K562 (cell line): ENCODE measurements around the gene SCAF11. TPM values are rescaled to one million over a fixed set of nuclear protein-coding genes. Genes with fewer than 3 reads are reported as not detected.
A peak's percentile ranks its signal among the peaks of the same experiment; 100 is the strongest.

Source experiments
- ATAC-seq: fragments of 200-7000 bp; cut with Tn5 transposase; 3 replicates; pipeline ENCODE4 v1.9.1; 2020; ENCODE audit warnings: moderate library complexity
- BruUV-seq: library from RNA; stranded (reverse); fragments of 400-500 nt; replicated peaks from 2 replicates; lab custom pipeline; 2021; lab: Mats Ljungman, UMichigan
- CTCF ChIA-PET: fragments of 300-600 bp; formaldehyde crosslinking; extraction: SDS; loops from one replicate; lab custom pipeline; 2021; ENCODE audit warnings: low intra/inter-chr PET ratio; lab: Yijun Ruan, JAX
- POLR2A ChIA-PET: fragments of 300-600, 350-650 bp; sonication (Branson Sonifier 250); formaldehyde crosslinking; extraction: SDS; loops from one replicate; lab custom pipeline; 2021; ENCODE audit warnings: antibody characterized with exemption, inconsistent platforms; lab: Yijun Ruan, JAX
- DNase-seq, 4 experiments: peaks; one replicate each; pipeline versions ENCODE4 v3.0.0 to v3.0.0-alpha.2; 2011 to 2018; ENCODE audit warnings: low spot score in 3 of 4, mixed read lengths in 3 of 4; ENCODE audit errors: extremely low read depth in 1 of 4
- FAIRE-seq: peaks from 2 replicates; lab custom pipeline; 2011; peaks lifted over from hg19 to GRCh38; lab: Jason Lieb, UNC
- H2AFZ ChIP-seq: 2 replicates; pipeline ENCODE4 v1.6.0; 2011; ENCODE audit warnings: low read depth, low read length, control low read depth, inconsistent platforms
- H3K27ac ChIP-seq: fragments of 200-600 bp; 3 replicates; pipeline ENCODE4 v1.8.0; 2011; ENCODE audit warnings: low read depth, mild to moderate bottlenecking, control low read depth, inconsistent platforms, low read length, moderate library complexity, mixed read lengths; ENCODE audit errors: extremely low read depth
- H3K27me3 ChIP-seq, 2 experiments: fragments of 300-600 bp in 1 of 2; 2 replicates in 1 of 2; 3 replicates in 1 of 2; pipeline versions ENCODE4 v1.6.0 to v1.8.0; 2011; ENCODE audit warnings: inconsistent platforms in 2 of 2, low read length in 2 of 2, mild to moderate bottlenecking in 1 of 2, mixed read lengths in 1 of 2, moderate library complexity in 1 of 2; ENCODE audit not compliant: control insufficient read depth in 2 of 2, insufficient read depth in 2 of 2
- H3K36me3 ChIP-seq: fragments of 300-600 bp; 3 replicates; pipeline ENCODE4 v1.8.0; 2011; ENCODE audit warnings: mild to moderate bottlenecking, low read length, inconsistent platforms; ENCODE audit not compliant: control insufficient read depth, insufficient read depth
- H3K4me1 ChIP-seq, 2 experiments: fragments of 200-600 bp in 1 of 2; replicated peaks in 1 of 2; 2 replicates in 1 of 2; 3 replicates in 1 of 2; pipeline versions ENCODE4 v1.5.1 to v1.8.0; 2011; ENCODE audit warnings: inconsistent platforms in 2 of 2, low read length in 2 of 2, mild to moderate bottlenecking in 1 of 2, mixed read lengths in 1 of 2, moderate library complexity in 1 of 2; ENCODE audit not compliant: control insufficient read depth in 2 of 2, insufficient read depth in 2 of 2
- H3K4me2 ChIP-seq: 2 replicates; pipeline ENCODE4 v1.6.1; 2011; ENCODE audit warnings: low read length, control low read depth, inconsistent platforms, mixed read lengths; ENCODE audit not compliant: insufficient read depth
- H3K4me3 ChIP-seq: fragments of 200-600 bp; sonication (generic), shearing (Covaris generic); 2 replicates; pipeline ENCODE4 v1.5.1; 2016; ENCODE audit warnings: control low read depth, inconsistent platforms
- H3K79me2 ChIP-seq: fragments of 200-600 bp; 3 replicates; pipeline ENCODE4 v1.8.0; 2011; ENCODE audit warnings: low read length, inconsistent platforms; ENCODE audit not compliant: control insufficient read depth, insufficient read depth
- H3K9ac ChIP-seq, 2 experiments: 2 replicates each; pipeline versions ENCODE4 v1.6.0 to v1.6.1; 2011; ENCODE audit warnings: low read depth in 2 of 2, low read length in 2 of 2, control low read depth in 1 of 2, inconsistent platforms in 1 of 2, mild to moderate bottlenecking in 1 of 2, mixed read lengths in 1 of 2; ENCODE audit not compliant: insufficient read depth in 1 of 2
- H3K9me1 ChIP-seq: one replicate; pipeline ENCODE4 v1.6.0; 2011; ENCODE audit warnings: inconsistent platforms, mild to moderate bottlenecking, low read length, moderate library complexity; ENCODE audit not compliant: control insufficient read depth, insufficient read depth
- H3K9me3 ChIP-seq: replicated peaks from 2 replicates; pipeline ENCODE4 v1.5.1; 2011; ENCODE audit warnings: low read depth, low read length, inconsistent platforms; ENCODE audit not compliant: control insufficient read depth, insufficient read depth
- H4K20me1 ChIP-seq: replicated peaks from 2 replicates; pipeline ENCODE4 v1.6.1; 2011; ENCODE audit warnings: low read length, inconsistent platforms, mixed read lengths; ENCODE audit not compliant: control insufficient read depth, insufficient read depth
- CBX8 ChIP-seq: fragments of 200-600 bp; sonication (generic); IDR thresholded peaks from 2 replicates; pipeline ENCODE4 v1.6.1; 2012; ENCODE audit warnings: borderline replicate concordance, mixed run types, low read depth, mild to moderate bottlenecking, moderate library complexity, mixed read lengths, low read length, control low read depth, inconsistent platforms; ENCODE audit not compliant: poor library complexity, severe bottlenecking; ENCODE audit errors: extremely low read depth
- DPF2 ChIP-seq: fragments of 450-650 bp; IDR thresholded peaks from 2 replicates; pipeline ENCODE4 v1.6.1; 2016
- EP300 ChIP-seq: IDR thresholded peaks from 2 replicates; pipeline ENCODE4 v1.6.1; 2012; ENCODE audit warnings: low read length, improper control_type of control experiment
- ETV1 ChIP-seq: fragments of 450-650 bp; conservative IDR thresholded peaks from 2 replicates; pipeline ENCODE4 v1.6.1; 2016; ENCODE audit warnings: missing genetic modification characterization, control low read depth, low read depth, missing compliant biosample characterization
- FOXA3 ChIP-seq, 2 experiments: fragments of 450-650 bp in 1 of 2; sonication (generic) in 1 of 2; formaldehyde crosslinking; IDR thresholded peaks in 1 of 2; conservative IDR thresholded peaks in 1 of 2; 2 replicates each; pipeline versions ENCODE4 v1.4.0 to v1.8.0; 2020 to 2022; ENCODE audit warnings: mild to moderate bottlenecking in 2 of 2, missing genetic modification reagents in 1 of 2
- MAFG ChIP-seq: fragments of 450-650 bp; conservative IDR thresholded peaks from 2 replicates; pipeline ENCODE4 v1.6.1; 2016; ENCODE audit warnings: missing genetic modification characterization, missing compliant biosample characterization
- NCOA1 ChIP-seq: fragments of 450-650 bp; IDR thresholded peaks from 2 replicates; pipeline ENCODE4 v1.6.1; 2016; ENCODE audit warnings: low read depth
- NFE2 ChIP-seq: IDR thresholded peaks from 2 replicates; pipeline ENCODE4 v1.6.1; 2014; ENCODE audit warnings: antibody characterized with exemption, low read depth
- POU5F1 ChIP-seq: fragments of 150-350 bp; IDR thresholded peaks from 2 replicates; pipeline ENCODE4 v1.6.1; 2014; ENCODE audit warnings: borderline replicate concordance, low read length, low read depth, mild to moderate bottlenecking; ENCODE audit not compliant: partially characterized antibody
- RFX7 ChIP-seq: fragments of 250-450 bp; sonication (Bioruptor Pico); IDR thresholded peaks from 2 replicates; pipeline ENCODE4 v1.5.1; 2021; ENCODE audit warnings: mild to moderate bottlenecking
- SMARCA4 ChIP-seq: fragments of 450-650 bp; IDR thresholded peaks from 2 replicates; pipeline ENCODE4 v1.6.1; 2016
- TAF15 ChIP-seq: fragments of 200-400 bp; formaldehyde crosslinking; IDR thresholded peaks from 2 replicates; pipeline ENCODE4 v1.6.1; 2017; ENCODE audit warnings: mild to moderate bottlenecking, low read depth, low read length, moderate library complexity
- ZNF766 ChIP-seq: fragments of 200-800 bp; sonication (Bioruptor generic); conservative IDR thresholded peaks from 2 replicates; pipeline ENCODE4 v1.6.1; 2016; ENCODE audit warnings: missing genetic modification characterization, missing compliant biosample characterization
- ZNF77 ChIP-seq: fragments of 250-450 bp; sonication (Bioruptor Pico); IDR thresholded peaks from 2 replicates; pipeline ENCODE4 v1.5.0; 2020
- WGBS: fragments of 100-300 bp; shearing (Covaris generic); methylation state at CpG from one replicate; pipeline ENCODE4 v1.1.6; 2016; ENCODE audit warnings: low coverage, mixed read lengths; ENCODE audit not compliant: insufficient coverage; ENCODE audit errors: missing lambda C conversion rate; 5-methylcytosine and 5-hydroxymethylcytosine counted together
- in situ Hi-C: fragments of 300-500 bp; cut with MboI; formaldehyde crosslinking; loops from 4 replicates; pipeline ENCODE4 v1.15.0; 2018; ENCODE audit warnings: inconsistent platforms, mixed read lengths
- intact Hi-C: fragments of 100-400 bp; cut with micrococcal nuclease; formaldehyde crosslinking; loops from 2 replicates; pipeline ENCODE4 v1.14.2; 2022
- polyA plus RNA-seq, 8 experiments: library from polyadenylated mRNA; depleted of rRNA in 4 of 8; stranded (reverse) in 5 of 8; unstranded in 3 of 8; fragments of >200 nt; fragmentation: Nextera tagmentation in 2 of 8; fragmentation: Illumina TruSeq in 1 of 8; extraction: Ambion mirVana in 2 of 8; extraction: Trizol in 1 of 8; gene quantifications; 2 replicates each; pipeline versions ENCODE4 v1.2.1 to v1.2.3, GENCODE V29; 2011 to 2014; ENCODE audit warnings: inconsistent platforms in 1 of 8, missing spikeins in 1 of 8
- total RNA-seq, 7 experiments: library from RNA; depleted of rRNA in 6 of 7; stranded (reverse); fragments of >200 nt in 6 of 7; fragmentation: Illumina TruSeq in 2 of 7; extraction: Trizol in 2 of 7; gene quantifications; 2 replicates each; pipeline versions ENCODE4 v1.2.1 to v1.2.3, GENCODE V29; 2011 to 2021; ENCODE audit warnings: low replicate concordance in 1 of 7
- TF ChIP-seq, protein P1 (sequence below), 2 experiments: fragments of 450-650 bp; conservative IDR thresholded peaks; 2 replicates each; pipeline ENCODE4 v1.6.1; 2017; ENCODE audit warnings: mild to moderate bottlenecking in 2 of 2, moderate library complexity in 2 of 2
- TF ChIP-seq, protein P2 (sequence below): fragments of 450-650 bp; IDR thresholded peaks from 2 replicates; pipeline ENCODE4 v1.6.1; 2016

The SCAF11 gene
- total and polyA plus RNA-seq, 9 of the 15 experiments (the other 6 are each of a cell fraction or from before 2014, with no cell fraction given) = 30.4 to 119 (median 80.0) TPM

DNA sequence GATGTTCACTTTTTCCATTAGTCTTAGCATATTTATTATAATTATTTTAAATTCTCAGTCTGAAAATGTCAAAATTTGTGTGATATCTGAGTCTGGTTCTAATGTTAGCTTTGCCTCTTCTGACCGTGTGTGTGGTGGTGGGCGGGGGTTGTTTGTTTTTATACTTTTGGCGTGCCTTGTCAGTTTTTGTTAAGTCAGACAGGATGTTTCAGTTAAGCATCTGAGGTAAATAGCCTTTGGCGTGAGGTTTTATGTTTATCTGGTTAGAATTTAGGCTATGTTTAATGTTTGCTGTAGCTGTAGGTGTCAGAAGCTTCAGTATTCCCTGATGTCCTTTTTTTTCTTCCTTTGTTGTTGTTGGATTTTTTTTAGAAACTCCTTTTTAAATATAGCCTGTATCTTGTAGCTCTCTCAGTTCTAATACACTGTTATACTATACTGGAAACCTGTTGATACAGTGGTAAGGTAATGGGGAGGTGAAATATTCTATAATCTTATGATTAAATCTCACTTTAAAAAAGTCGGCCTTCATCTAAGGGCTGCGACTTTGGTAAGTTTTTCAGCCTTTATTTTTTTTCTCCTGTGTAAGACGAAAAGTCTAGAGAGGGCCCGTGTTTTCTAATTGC lies 111.6 kb downstream of the SCAF11 start:
- FAIRE-seq = peak; percentile 19
- no peaks in the 10 kb centered on the region for H4K20me1 ChIP-seq
- no peaks in the 10 kb centered on the region for H3K9me1 ChIP-seq
- CTCF ChIA-PET = no interaction called here
- H3K4me3 ChIP-seq = 0 out of 2 replicates have a peak overlapping the region, but pooled peaks have one; percentile 5
- ATAC-seq = peak; percentile 80
- H3K9ac ChIP-seq = peak overlapping the region in 1 of 2 experiments; percentile 56; a peak in 2 of 4 replicates
- WGBS = 5% methylated on average over 8 of the region's 8 CpGs
- POLR2A ChIA-PET = interaction anchor here (0.9 to 1.4 kb wide), 2 partner anchors 11 to 152 kb away, joined by 3 to 4 read pairs; no protein-coding TSS in a partner anchor
- intact Hi-C loops (no loop called here), in situ Hi-C loops (no loop called here)
- peak overlapping the region; percentile 81 for H3K27ac ChIP-seq
- peaks cover 0 to 19% of the 10 kb centered on the region in 2 experiments; a peak in 3 of 5 replicates for H3K4me1 ChIP-seq
- DNase-seq = peak in 2 of 4 experiments; percentile 17 to 45
- H3K4me2 ChIP-seq = peak overlapping the region; percentile 37
- peaks cover 43% of the 10 kb centered on the region for H3K36me3 ChIP-seq
- H2AFZ ChIP-seq = peak overlapping the region; percentile 60
- no TSS peak for BruUV-seq
- H3K9me3 ChIP-seq = no peaks in the 10 kb centered on the region
- H3K79me2 ChIP-seq = peaks cover 16% of the 10 kb centered on the region; the same call in 1 of the 3 replicates
- H3K27me3 ChIP-seq = no peaks in the 10 kb centered on the region
- TF ChIP-seq EP300 (0 out of 2 replicates have a peak, but pooled peaks have one; percentile 30), TAF15 (no peak), ZNF77 (CRISPR knock-in tag) (no peak), ZNF766 (no peak), MAFG (tag) (0 out of 2 replicates have a peak, but pooled peaks have one; percentile 19), CBX8 (no peak), NCOA1 (0 out of 2 replicates have a peak, but pooled peaks have one; percentile 18), NFE2 (0 out of 2 replicates have a peak, but pooled peaks have one; percentile 4), RFX7 (no peak), DPF2 (peak; percentile 59; the same call in 1 of the 2 replicates), FOXA3 (CRISPR knock-in tag; conservative IDR thresholded peaks at IDR 0.05 in 1 of 2, IDR thresholded peaks at IDR 0.05 in 1 of 2) (peak in 1 of 2 experiments; percentile 11; a peak in 1 of 4 replicates), ETV1 (tag) (peak; percentile 30; the same call in 1 of the 2 replicates), SMARCA4 (0 out of 2 replicates have a peak, but pooled peaks have one; percentile 27), POU5F1 (no peak)
- TF ChIP-seq, protein P1, sequence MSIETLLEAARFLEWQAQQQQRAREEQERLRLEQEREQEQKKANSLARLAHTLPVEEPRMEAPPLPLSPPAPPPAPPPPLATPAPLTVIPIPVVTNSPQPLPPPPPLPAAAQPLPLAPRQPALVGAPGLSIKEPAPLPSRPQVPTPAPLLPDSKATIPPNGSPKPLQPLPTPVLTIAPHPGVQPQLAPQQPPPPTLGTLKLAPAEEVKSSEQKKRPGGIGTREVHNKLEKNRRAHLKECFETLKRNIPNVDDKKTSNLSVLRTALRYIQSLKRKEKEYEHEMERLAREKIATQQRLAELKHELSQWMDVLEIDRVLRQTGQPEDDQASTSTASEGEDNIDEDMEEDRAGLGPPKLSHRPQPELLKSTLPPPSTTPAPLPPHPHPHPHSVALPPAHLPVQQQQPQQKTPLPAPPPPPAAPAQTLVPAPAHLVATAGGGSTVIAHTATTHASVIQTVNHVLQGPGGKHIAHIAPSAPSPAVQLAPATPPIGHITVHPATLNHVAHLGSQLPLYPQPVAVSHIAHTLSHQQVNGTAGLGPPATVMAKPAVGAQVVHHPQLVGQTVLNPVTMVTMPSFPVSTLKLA (conservative IDR thresholded peaks at IDR 0.05) = 0 out of 4 replicates have a peak, but pooled peaks have one; percentile 26 to 31
- TF ChIP-seq, protein P2, sequence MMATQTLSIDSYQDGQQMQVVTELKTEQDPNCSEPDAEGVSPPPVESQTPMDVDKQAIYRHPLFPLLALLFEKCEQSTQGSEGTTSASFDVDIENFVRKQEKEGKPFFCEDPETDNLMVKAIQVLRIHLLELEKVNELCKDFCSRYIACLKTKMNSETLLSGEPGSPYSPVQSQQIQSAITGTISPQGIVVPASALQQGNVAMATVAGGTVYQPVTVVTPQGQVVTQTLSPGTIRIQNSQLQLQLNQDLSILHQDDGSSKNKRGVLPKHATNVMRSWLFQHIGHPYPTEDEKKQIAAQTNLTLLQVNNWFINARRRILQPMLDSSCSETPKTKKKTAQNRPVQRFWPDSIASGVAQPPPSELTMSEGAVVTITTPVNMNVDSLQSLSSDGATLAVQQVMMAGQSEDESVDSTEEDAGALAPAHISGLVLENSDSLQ = peak; percentile 32; the same call in 1 of the 2 replicates
